Mesothelial cell of epicardium (in vitro differentiated cells): ENCODE measurements around the gene MPZL1. TPM values are rescaled to one million over a fixed set of nuclear protein-coding genes. Genes with fewer than 3 reads are reported as not detected.
"Not testable (repeated sequence)": the region's sequence is repeated elsewhere in the genome, so short reads cannot be mapped to it uniquely, and the experiment has no call there.

Experiments used
- DNase-seq, 2 experiments: peaks; one replicate each; pipeline ENCODE4 v3.0.0; 2021; ENCODE audit warnings: low spot score in 2 of 2; ENCODE audit not compliant: unreplicated experiment in 2 of 2
- H3K27ac Mint-ChIP-seq: 2 replicates; pipeline ENCODE4 v1.8.0; 2021; ENCODE audit warnings: mixed read lengths
- H3K27me3 Mint-ChIP-seq: 2 replicates; pipeline ENCODE4 v1.8.0; 2021; ENCODE audit warnings: low read depth, mixed read lengths
- H3K36me3 Mint-ChIP-seq: 2 replicates; pipeline ENCODE4 v1.8.0; 2021; ENCODE audit warnings: mixed read lengths
- H3K4me1 Mint-ChIP-seq: 2 replicates; pipeline ENCODE4 v1.8.0; 2021; ENCODE audit warnings: mixed read lengths
- H3K4me3 Mint-ChIP-seq: 2 replicates; pipeline ENCODE4 v1.8.0; 2021; ENCODE audit warnings: mild to moderate bottlenecking, moderate library complexity, mixed read lengths
- H3K9me3 Mint-ChIP-seq: 2 replicates; pipeline ENCODE4 v1.8.0; 2021; ENCODE audit warnings: mixed read lengths
- CTCF ChIP-seq: fragments of 200-600 bp; sonication (generic); IDR thresholded peaks from one replicate; pipeline ENCODE4 v1.5.0; 2021; ENCODE audit warnings: antibody characterized with exemption; ENCODE audit not compliant: unreplicated experiment
- total RNA-seq: library from RNA; stranded (reverse); gene quantifications from 3 replicates; pipeline ENCODE4 v1.2.1, GENCODE V29; 2021

MPZL1 gene
- total RNA-seq, 1 donor from 2014 or later: 138 TPM

- TF ChIP-seq CTCF: no peak
- no peak for DNase-seq
- no peaks in the 10 kb centered on the region for H3K27me3 Mint-ChIP-seq
- peaks cover 30% of the 10 kb centered on the region for H3K4me1 Mint-ChIP-seq
- H3K4me3 Mint-ChIP-seq: no peak overlapping the region
- H3K27ac Mint-ChIP-seq: no peak overlapping the region
- H3K9me3 Mint-ChIP-seq: no peaks in the 10 kb centered on the region
- peaks cover 16% of the 10 kb centered on the region for H3K36me3 Mint-ChIP-seq
These were observed 7.1 kb downstream of the MPZL1 start for GRCh38 chr1:167728818-167729410.

- no peak overlapping the region for H3K4me3 Mint-ChIP-seq
- peaks cover 6% of the 10 kb centered on the region for H3K9me3 Mint-ChIP-seq
- no peak overlapping the region for H3K27ac Mint-ChIP-seq
- H3K36me3 Mint-ChIP-seq: peaks cover 31% of the 10 kb centered on the region
- no peaks in the 10 kb centered on the region for H3K4me1 Mint-ChIP-seq
- no peak for DNase-seq
- TF ChIP-seq CTCF: no peak
- H3K27me3 Mint-ChIP-seq: no peaks in the 10 kb centered on the region
These were observed 12.4 kb downstream of the MPZL1 start for GRCh38 chr1:167734227-167734626.

- DNase-seq: no peak
- Mint-ChIP-seq H3K36me3 (peaks cover 34% of the 10 kb centered on the region), H3K9me3 (peaks cover 6% of the 10 kb centered on the region), H3K27ac (no peak overlapping the region), H3K4me3 (no peak overlapping the region), H3K4me1 (peaks cover 3% of the 10 kb centered on the region), H3K27me3 (no peaks in the 10 kb centered on the region)
- no peak for TF ChIP-seq CTCF
These were observed 13.1 kb downstream of the MPZL1 start for GRCh38 chr1:167734841-167735240.

- peaks cover 5% of the 10 kb centered on the region for H3K4me1 Mint-ChIP-seq
These were observed 15.4 kb downstream of the MPZL1 start for GRCh38 chr1:167737169-167737568.

GRCh38 chr1:167738158-167738557, 16.4 kb downstream of the MPZL1 start:
- H3K27me3 Mint-ChIP-seq: no peaks in the 10 kb centered on the region
- no peak for TF ChIP-seq CTCF
- H3K4me1 Mint-ChIP-seq: peaks cover 5% of the 10 kb centered on the region
- H3K9me3 Mint-ChIP-seq: peaks cover 6% of the 10 kb centered on the region
- peaks cover 36% of the 10 kb centered on the region for H3K36me3 Mint-ChIP-seq
- DNase-seq: no peak
- no peak overlapping the region for H3K27ac Mint-ChIP-seq
- H3K4me3 Mint-ChIP-seq: no peak overlapping the region

More at GRCh38 chr1:167737169-167737568, 15.4 kb downstream of the MPZL1 start:
- no peak overlapping the region for H3K4me3 Mint-ChIP-seq
- H3K27me3 Mint-ChIP-seq: no peaks in the 10 kb centered on the region
- no peak for DNase-seq
- no peak overlapping the region for H3K27ac Mint-ChIP-seq
- H3K36me3 Mint-ChIP-seq: peaks cover 34% of the 10 kb centered on the region
- H3K9me3 Mint-ChIP-seq: peaks cover 6% of the 10 kb centered on the region
- no peak for TF ChIP-seq CTCF

GRCh38 chr1:167739752-167740151, 18.0 kb downstream of the MPZL1 start:
- Mint-ChIP-seq H3K9me3 (peaks cover 6% of the 10 kb centered on the region), H3K27me3 (no peaks in the 10 kb centered on the region), H3K4me3 (no peak overlapping the region), H3K4me1 (peaks cover 5% of the 10 kb centered on the region), H3K36me3 (peaks cover 30% of the 10 kb centered on the region), H3K27ac (no peak overlapping the region)
- TF ChIP-seq CTCF: no peak
- no peak for DNase-seq

GRCh38 chr1:167741103-167741502, 19.3 kb downstream of the MPZL1 start:
- H3K9me3 Mint-ChIP-seq, DNase-seq, H3K4me3 Mint-ChIP-seq, H3K27me3 Mint-ChIP-seq, H3K4me1 Mint-ChIP-seq, H3K27ac Mint-ChIP-seq: not testable (repeated sequence)
- H3K36me3 Mint-ChIP-seq: peaks cover 25% of the 10 kb centered on the region

- Mint-ChIP-seq H3K4me1 (peaks cover 13% of the 10 kb centered on the region), H3K36me3 (peaks cover 25% of the 10 kb centered on the region)
- H3K27ac Mint-ChIP-seq, H3K27me3 Mint-ChIP-seq, H3K9me3 Mint-ChIP-seq, H3K4me3 Mint-ChIP-seq, DNase-seq: not testable (repeated sequence)
These were observed 20.7 kb downstream of the MPZL1 start for GRCh38 chr1:167742392-167743057.
